ENCODE data around the gene BICDL2. TPM values are rescaled to one million over a fixed set of nuclear protein-coding genes. Genes with fewer than 3 reads are reported as not detected.

The BICDL2 gene
- total RNA-seq, 2 donors from 2014 or later = 91.8 to 107 TPM

DNA sequence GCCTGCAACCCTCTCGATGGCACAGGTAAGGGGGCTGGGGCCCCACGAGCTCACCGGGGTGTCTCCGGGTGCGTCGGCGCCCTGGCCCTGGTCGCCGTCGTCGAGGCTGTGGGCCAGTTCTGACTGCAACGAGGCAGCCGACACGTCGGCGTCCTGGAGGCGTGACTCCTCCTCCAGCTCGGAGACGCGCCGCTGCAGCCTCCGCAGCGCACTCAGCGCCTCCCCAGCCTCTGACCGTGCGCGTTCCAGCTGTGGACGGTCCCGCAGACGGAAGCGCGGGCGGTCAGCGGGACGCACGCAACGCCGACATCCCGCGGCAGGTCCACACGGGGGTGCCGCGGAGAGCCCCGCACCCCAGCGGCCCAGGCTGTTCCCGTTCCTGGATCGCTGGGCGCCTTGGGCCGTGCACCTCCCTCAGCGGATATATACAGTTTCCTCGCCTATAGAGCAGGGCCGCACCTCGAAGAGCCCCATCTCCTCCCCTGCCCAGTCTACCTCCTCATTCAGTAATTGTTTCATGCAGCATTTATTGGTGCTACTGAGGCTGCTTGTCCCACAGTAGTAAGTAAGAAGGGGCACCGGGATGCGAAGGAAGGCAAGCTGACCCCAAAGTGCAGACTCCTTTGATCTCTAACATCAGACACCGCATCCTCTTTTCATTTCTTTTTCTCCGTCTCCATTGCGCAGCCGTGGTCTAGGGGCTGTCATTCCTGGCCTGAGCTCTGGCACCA lies 7.1 kb downstream of the BICDL2 start:
- no peak for ATAC-seq
- intact Hi-C loops (cut with DNase I, micrococcal nuclease) = no loop called here
- DNase-seq = peak in 1 of 2 donors; percentile 29

DNA sequence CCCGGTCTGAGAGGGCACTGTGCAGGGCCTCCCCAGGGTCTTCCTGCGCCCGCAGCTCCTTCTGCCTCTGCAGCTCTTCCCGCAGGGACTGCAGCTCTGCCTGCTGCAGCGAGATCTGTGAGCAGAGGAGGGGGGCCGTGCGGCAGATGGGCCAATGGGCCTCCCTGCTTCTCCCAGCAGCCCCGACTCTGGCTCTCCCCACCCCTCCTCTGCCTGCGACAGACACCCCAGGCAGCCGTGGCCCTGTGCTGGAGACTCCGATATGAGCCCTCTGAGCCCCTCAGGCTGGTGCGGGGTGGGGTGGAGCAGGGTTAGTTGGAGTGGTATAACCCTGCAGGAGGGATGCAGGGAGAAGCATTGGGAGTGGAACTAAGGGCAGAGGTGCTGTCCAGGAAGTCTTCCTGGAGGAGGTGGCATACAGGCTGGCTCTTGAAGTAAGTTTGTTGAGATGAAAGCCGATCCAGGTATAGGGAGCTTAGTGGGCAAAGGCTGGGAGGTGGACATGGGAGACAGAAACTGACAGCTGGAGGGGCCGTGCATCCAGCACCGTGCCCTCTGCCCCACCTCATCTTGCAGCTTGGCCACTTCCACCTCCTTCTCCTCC lies 7.9 kb downstream of the BICDL2 start:
- intact Hi-C loops (cut with DNase I, micrococcal nuclease) = no loop called here
- ATAC-seq (no peak), DNase-seq (no peak)

DNA sequence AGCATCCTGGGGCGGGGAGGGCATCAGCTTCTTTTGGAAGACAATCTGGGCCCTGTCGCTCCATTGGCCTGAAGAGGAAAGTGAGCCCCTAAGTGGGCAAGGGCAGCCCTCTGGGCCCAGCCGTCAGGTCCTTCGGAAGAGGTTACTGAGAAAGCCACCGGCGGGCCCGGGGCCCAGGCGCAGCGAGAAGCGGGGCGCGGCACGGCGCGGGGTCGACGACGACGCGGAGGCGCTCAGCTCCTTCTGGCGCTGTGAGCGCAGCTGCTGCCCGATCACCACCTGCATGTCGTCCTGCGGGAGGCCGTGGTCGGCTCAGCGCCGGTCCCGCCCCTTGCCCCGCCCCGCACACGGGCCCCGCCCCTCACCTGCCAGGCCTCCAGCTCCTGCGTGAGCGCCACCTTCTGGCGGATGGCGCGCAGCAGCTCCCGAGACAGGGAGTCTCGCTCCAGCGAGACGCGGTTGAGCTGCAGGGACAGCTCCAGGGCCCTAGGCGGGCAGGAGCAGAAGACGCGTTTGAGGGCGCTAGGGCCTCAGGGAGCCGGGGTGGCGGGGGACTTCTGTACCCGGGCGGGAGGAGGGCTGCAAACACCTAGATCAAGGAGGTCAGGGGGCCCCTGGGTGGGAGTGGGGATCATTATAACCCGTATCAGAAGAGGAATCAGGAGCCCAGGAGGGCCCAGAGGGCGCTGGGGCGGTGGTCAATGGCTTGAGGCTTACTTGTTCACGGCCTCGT lies 8.6 kb downstream of the BICDL2 start:
- DNase-seq = peak; percentile 78 to 93
- ATAC-seq = peak; percentile 61

DNA sequence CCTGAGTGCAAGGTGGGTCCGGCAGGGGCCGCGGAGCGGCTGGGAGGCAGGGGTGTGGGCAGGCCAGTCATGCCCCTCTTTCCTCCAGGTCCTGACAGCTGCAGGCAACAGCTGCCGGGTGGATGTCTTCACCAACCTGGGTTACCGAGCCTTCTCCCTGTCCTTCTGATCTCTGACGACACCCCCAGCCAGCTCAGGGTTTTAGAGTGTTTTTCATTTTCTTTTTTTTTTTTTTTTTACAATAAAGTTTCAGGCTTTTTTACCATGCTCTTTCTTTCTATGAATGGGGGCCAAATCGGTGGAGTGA lies 9.3 kb downstream of the BICDL2 start:
- ATAC-seq = no peak
- intact Hi-C loops (cut with DNase I, micrococcal nuclease) = no loop called here
- no peak for DNase-seq

More for the DNA sequence above, 8.6 kb downstream of the BICDL2 start:
- intact Hi-C loops (cut with DNase I, micrococcal nuclease) = no loop called here

DNA sequence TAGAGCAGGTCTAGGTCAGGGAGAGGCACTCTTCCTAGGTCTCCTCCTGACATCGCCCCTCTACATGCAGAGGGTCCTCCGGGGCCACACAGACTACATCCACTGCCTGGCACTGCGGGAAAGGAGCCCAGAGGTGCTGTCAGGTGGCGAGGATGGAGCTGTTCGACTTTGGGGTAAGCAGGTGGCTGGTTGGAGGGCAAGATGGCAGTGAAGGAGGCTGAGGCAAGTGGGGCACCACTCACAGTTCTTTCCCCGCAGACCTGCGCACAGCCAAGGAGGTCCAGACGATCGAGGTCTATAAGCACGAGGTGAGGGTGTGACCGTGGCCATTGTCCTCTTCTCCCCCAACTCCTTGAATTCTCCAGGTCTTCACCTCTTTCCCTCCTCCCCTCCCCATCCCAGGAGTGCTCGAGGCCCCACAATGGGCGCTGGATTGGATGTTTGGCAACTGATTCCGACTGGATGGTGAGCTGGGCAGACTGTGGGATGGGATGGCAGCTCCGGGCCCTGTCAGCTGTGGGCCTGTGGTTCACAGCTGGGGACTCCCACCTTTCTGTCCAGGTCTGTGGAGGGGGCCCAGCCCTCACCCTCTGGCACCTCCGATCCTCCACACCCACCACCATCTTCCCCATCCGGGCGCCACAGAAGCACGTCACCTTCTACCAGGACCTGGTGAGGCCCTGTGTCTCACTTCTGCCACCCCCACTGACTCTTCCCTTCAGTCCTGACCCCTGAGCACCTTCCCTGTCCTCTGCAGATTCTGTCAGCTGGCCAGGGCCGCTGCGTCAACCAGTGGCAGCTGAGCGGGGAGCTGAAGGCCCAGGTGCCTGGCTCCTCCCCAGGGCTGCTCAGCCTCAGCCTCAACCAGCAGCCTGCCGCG lies 9.9 kb downstream of the BICDL2 start:
- intact Hi-C loops (cut with DNase I, micrococcal nuclease) = no loop called here
- no peak for DNase-seq
- no peak for ATAC-seq

DNA sequence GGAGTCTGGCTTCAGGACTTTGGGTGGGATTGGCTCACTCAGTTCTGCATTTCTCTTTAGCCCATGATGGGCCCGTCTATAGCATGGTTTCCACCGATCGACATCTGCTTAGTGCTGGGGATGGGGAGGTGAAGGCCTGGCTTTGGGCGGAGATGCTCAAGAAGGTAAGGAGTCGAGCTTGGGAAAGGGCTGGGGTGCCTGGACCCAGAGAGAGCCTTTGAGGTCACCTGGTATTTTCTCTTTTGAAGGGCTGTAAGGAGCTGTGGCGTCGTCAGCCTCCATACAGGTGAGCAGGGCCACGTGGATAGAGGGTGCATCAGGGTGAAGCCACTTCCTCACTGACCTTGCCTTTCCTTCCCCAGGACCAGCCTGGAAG lies 10.8 kb downstream of the BICDL2 start:
- no peak for ATAC-seq
- intact Hi-C loops (cut with DNase I, micrococcal nuclease) = no loop called here
- no peak for DNase-seq

DNA sequence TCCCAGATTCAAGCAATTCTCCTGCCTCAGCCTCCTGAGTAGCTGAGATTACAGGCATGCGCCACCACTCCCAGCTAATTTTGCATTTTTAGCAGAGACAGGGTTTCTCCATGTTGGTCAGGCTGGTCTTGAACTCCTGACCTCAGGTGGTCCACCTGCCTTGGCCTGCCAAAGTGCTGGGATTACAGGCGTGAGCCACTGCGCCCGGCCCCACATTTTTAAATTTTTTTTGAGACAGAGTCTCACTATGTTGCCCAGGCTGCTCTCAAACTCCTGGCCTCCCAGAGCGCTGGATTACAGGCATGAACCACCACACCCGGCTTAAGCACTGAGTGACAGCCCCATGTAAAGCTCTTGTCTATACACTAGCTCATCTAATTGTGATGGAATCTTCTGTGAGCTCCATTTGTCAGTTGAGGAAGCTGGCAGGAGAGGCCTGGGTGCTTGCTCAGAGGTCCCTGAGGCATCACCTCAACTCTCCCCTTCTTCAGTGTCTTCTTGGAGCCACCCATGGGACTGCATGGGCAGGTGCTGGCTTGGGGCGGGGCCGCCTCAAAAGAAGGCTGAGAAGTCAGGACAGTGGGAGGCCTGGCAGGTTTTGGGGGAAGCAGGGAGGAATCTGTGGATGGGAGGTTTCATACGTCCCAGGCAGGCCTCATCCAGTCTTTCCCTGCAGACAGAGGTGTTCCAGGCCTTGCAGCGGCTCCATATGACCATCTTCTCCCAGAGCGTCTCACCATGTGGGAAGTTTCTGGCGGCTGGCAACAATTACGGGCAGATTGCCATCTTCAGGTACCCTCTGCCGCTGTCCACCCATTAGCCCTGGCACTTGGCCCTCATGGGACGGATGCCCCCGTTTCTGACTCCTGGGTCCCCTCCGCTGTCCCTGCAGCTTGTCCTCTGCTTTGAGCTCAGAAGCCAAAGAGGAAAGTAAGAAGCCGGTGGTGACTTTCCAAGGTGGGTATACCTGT lies 11.4 kb downstream of the BICDL2 start:
- DNase-seq (no peak), ATAC-seq (no peak)
- intact Hi-C loops (cut with DNase I, micrococcal nuclease) = no loop called here

DNA sequence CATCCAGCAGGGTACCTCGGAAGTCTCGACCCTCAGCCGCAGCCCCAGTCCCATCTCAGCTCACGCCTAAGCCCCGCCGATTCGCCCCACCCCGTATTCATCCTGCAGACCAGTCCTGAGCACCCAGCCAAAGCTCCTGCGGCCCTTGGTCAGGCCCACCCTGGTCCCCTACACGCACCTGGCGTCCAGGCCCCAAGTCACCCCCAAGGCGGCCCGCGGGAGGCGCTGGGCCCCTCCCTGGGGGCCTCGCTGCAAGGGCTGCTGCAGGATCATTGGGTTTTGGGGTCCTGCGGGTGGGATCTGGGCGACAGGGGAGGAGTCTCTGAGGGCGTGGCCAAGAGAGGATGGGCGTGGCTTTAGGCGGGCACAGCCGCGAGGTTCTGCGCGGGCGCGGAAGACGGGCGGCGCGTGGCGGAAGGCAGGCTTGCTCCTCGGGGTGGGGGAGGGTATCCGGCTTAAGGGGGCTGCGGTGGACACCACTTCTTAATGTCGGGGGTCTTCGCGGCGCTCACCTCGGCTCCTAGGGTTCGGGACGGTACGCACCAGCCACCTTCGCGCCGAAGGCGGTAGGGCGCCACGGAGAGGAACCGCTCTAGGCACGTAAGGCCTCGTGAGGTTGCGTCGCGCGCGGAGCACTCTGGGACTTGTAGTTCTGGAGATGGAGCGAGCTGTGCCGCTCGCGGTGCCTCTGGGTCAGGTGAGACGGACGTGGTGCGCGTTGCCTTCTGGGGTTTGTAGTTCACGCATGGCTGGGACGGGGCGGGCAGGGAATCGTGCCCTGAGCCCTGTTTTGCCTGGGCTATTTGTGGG lies 12.9 kb downstream of the BICDL2 start, which contains the start of the genes HCFC1R1 and THOC6:
Gene HCFC1R1, minus strand, starts transcription at position 274 of the 810 bp plus-strand sequence. Its CDS starts 1 bp downstream, at position 273.
Gene THOC6, plus strand, starts transcription at position 367 of the 810 bp plus-strand sequence. Its CDS starts 292 bp downstream, at position 659.
- ATAC-seq (peak; percentile 66), DNase-seq (peak; percentile 98 to 99)
- intact Hi-C loops (cut with DNase I, micrococcal nuclease) = no loop called here

DNA sequence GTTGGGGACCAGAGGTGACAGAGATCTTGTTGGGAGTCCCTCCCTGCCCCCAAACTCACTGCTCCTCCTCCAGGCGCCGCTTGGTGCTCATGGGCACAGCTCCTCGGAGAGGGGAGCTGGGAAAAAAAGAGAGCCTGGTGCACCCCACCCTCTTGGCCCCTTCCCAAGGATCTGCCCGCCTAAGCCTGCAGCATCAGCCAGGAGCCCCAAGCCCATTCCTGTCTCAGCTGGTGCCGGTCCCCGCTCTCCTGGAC lies 13.4 kb downstream of the BICDL2 start:
- intact Hi-C loops (cut with DNase I, micrococcal nuclease) = no loop called here
- ATAC-seq = no peak
- DNase-seq = no peak

DNA sequence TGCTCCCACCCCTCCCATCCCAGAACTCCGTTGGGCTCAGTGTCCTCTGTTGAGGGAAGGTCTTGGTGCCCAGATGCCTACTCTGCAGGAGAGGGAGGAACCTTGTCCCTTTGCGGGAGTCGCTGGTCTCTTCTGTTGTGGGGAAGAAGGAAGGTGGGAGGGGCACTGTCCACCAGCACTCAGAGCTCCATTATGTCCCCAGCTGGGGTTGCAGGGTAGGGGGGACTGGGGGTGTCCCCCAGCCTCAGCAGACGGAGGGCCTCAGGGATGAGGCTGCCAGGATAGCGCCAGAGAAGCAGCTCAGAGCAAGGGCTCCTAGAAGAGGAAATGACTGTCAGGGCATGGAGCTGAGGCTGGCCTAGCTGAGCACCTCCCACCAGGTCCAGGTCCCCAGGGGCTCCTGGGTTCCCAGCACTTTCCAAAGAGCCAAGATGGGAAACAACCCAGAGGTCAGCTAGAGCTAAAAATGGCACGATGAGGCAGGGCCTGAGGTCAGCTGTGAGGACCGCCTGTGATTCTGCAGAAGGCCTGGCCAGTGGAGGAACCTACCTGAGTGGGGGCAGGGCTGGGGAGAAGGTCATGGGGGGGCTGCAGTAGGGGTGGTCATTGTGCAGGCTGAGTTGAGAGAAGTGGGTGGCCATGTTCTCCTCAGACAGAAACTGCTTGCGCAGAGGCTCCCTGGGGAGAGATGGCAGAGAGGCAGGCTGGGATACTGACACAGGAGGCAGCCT lies 13.9 kb downstream of the BICDL2 start:
- DNase-seq (peak; percentile 18 to 41), ATAC-seq (no peak)
- intact Hi-C loops (cut with DNase I, micrococcal nuclease) = no loop called here

DNA sequence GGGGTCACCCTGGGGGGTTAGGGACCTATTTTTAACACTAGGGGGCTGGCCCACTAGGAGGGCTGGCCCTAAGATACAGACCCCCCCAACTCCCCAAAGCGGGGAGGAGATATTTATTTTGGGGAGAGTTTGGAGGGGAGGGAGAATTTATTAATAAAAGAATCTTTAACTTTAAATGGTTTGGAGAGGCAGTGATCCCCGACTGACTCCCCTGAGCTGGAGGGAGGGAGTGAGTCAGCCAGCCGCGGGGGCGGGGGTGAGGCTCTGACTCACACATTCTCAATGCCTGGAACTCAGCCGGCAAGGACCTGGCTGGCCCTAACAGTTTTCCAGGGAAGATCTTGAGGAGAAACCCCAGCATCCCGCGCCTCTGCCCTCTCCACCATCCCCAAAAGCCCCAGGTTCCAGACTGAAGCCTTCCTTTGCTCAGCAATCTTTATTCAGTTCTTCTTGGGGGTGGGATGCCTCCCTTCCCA lies 14.5 kb downstream of the BICDL2 start:
- intact Hi-C loops (cut with DNase I, micrococcal nuclease) = no loop called here
- DNase-seq (peak; percentile 81 to 89), ATAC-seq (peak; percentile 20)

DNA sequence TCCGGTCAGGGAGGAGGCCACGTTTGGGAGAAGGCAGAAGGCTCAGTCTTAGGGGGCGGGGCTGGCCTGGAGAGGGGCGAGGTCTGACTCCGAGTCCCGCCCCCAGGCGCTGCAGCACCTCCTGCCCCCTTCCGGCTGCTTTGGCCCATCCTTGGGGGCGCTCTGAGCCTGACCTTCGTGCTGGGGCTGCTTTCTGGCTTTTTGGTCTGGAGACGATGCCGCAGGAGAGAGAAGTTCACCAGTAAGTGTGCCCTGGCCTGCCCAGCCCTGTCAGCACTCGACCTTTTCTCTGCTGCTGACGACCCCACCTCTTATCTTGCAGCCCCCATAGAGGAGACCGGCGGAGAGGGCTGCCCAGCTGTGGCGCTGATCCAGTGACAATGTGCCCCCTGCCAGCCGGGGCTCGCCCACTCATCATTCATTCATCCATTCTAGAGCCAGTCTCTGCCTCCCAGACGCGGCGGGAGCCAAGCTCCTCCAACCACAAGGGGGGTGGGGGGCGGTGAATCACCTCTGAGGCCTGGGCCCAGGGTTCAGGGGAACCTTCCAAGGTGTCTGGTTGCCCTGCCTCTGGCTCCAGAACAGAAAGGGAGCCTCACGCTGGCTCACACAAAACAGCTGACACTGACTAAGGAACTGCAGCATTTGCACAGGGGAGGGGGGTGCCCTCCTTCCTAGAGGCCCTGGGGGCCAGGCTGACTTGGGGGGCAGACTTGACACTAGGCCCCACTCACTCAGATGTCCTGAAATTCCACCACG lies 15.1 kb downstream of the BICDL2 start:
- peak; percentile 49 for ATAC-seq
- DNase-seq = peak; percentile 84 to 91
- intact Hi-C loops (cut with DNase I, micrococcal nuclease) = no loop called here

DNA sequence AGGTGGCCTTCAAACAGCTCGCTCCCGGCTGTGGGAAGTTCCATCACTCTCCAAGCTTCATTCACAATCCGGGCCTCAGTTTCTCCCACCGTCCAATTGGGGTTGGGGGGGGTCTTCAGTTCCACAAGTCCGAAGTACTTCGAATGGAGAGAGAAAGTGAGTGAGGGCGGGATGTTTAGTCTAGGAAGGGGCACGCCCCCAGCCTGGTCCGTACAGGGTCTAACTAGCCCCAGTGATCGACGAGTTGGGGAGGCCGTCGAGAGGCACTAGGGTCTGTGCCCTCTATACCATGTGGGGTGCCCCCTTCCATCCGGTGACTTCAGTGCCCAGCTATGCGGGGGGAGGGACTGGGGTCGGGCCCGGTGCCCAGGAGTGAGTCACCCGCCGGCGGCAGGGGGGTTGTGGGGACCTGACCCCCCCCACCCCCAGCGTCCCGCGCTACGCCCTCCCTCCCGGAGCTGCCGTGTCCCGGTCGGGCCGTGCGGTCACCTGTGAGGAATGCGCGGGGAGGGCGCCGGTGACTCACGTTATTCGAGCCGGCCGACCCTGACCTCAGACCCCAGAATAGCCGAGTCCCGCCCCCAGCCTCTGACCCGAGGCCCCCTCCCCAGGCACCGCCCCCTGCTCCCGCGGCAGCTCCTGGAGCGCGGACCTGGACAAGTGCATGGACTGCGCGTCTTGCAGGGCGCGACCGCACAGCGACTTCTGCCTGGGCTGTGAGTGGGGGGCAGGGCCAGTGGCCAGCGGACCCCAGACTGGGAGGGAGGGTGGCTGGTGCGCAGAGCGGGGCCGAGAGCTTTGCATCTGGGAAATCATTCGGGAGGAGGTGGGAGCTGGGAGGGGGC lies 15.9 kb downstream of the BICDL2 start:
- DNase-seq (peak; percentile 73 to 82), ATAC-seq (peak; percentile 31)
- intact Hi-C loops (cut with DNase I, micrococcal nuclease) = no loop called here

DNA sequence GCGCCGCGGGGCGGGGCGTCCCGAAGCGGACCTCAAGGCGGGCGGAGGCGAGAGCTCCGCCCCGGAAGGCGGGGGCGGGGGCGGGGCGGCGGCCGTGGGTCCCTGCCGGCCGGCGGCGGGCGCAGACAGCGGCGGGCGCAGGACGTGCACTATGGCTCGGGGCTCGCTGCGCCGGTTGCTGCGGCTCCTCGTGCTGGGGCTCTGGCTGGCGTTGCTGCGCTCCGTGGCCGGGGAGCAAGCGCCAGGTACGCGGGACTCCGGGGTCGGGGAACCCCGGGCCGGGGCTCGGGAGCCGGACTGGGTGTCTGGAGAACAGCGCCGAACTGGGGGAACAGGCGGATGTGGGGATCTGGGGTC lies 16.5 kb downstream of the BICDL2 start, which contains the start of gene TNFRSF12A:
Gene TNFRSF12A, plus strand, starts transcription at position 122 of the 357 bp plus-strand sequence. Its CDS starts 30 bp downstream, at position 152.
- peak; percentile 68 to 86 for DNase-seq
- intact Hi-C loops (cut with DNase I, micrococcal nuclease) = no loop called here
- ATAC-seq = peak; percentile 53

All from left colon (tissue), 2 donors.